ENCODE data around the gene GRID1.

The GRID1 gene

GRCh38 chr10:86290933-86291615 is 75.5 kb downstream of the GRID1 start:
- TF ChIP-seq CTCF (IDR thresholded peaks at IDR 0.05; ENCODE audit: low read depth, low read length) = no peak
- H3K4me3 ChIP-seq (replicated peaks in 1 of 2; ENCODE audit: low read depth in 2 of 2, low read length in 2 of 2) = no peak overlapping the region
- DNase-seq (ENCODE audit: low read depth in 2 of 2) = no peak

GRCh38 chr10:86289577-86289868 is 77.1 kb downstream of the GRID1 start:
- no peak overlapping the region for H3K4me3 ChIP-seq (replicated peaks in 1 of 2; ENCODE audit: low read depth in 2 of 2, low read length in 2 of 2)
- no peak for DNase-seq (ENCODE audit: low read depth in 2 of 2)
- TF ChIP-seq CTCF (IDR thresholded peaks at IDR 0.05; ENCODE audit: low read depth, low read length) = no peak

- TF ChIP-seq CTCF (IDR thresholded peaks at IDR 0.05; ENCODE audit: low read depth, low read length) = no peak
Observed at GRCh38 chr10:86288695-86289576, 77.7 kb downstream of the GRID1 start.

GRCh38 chr10:86287966-86288579 is 78.5 kb downstream of the GRID1 start:
- TF ChIP-seq CTCF (IDR thresholded peaks at IDR 0.05; ENCODE audit: low read depth, low read length) = no peak
- DNase-seq (ENCODE audit: low read depth in 2 of 2) = no peak
- H3K4me3 ChIP-seq (replicated peaks in 1 of 2; ENCODE audit: low read depth in 2 of 2, low read length in 2 of 2) = no peak overlapping the region

More at GRCh38 chr10:86288695-86289576, 77.7 kb downstream of the GRID1 start:
- no peak for DNase-seq (ENCODE audit: low read depth in 2 of 2)
- no peak overlapping the region for H3K4me3 ChIP-seq (replicated peaks in 1 of 2; ENCODE audit: low read depth in 2 of 2, low read length in 2 of 2)

- DNase-seq (ENCODE audit: low read depth in 2 of 2) = no peak
- TF ChIP-seq CTCF (IDR thresholded peaks at IDR 0.05; ENCODE audit: low read depth, low read length) = no peak
- H3K4me3 ChIP-seq (replicated peaks in 1 of 2; ENCODE audit: low read depth in 2 of 2, low read length in 2 of 2) = no peak overlapping the region
Observed at GRCh38 chr10:86287110-86287793, 79.3 kb downstream of the GRID1 start.

GRCh38 chr10:86286236-86287109 is 80.1 kb downstream of the GRID1 start:
- TF ChIP-seq CTCF (IDR thresholded peaks at IDR 0.05; ENCODE audit: low read depth, low read length) = no peak
- no peak overlapping the region for H3K4me3 ChIP-seq (replicated peaks in 1 of 2; ENCODE audit: low read depth in 2 of 2, low read length in 2 of 2)
- no peak for DNase-seq (ENCODE audit: low read depth in 2 of 2)
